Airway epithelial cell (primary cell): ENCODE data around the gene SCRN3. TPM values are rescaled to one million over a fixed set of nuclear protein-coding genes. Genes with fewer than 3 reads are reported as not detected.

Experiments
- total RNA-seq: library from RNA; depleted of rRNA; stranded (reverse); fragments of >200 nt; gene quantifications from 2 replicates; pipeline ENCODE4 v1.2.3, GENCODE V29; 2015

The SCRN3 gene
- total RNA-seq: 15.9 and 18.9 TPM in 2 replicates

DNA sequence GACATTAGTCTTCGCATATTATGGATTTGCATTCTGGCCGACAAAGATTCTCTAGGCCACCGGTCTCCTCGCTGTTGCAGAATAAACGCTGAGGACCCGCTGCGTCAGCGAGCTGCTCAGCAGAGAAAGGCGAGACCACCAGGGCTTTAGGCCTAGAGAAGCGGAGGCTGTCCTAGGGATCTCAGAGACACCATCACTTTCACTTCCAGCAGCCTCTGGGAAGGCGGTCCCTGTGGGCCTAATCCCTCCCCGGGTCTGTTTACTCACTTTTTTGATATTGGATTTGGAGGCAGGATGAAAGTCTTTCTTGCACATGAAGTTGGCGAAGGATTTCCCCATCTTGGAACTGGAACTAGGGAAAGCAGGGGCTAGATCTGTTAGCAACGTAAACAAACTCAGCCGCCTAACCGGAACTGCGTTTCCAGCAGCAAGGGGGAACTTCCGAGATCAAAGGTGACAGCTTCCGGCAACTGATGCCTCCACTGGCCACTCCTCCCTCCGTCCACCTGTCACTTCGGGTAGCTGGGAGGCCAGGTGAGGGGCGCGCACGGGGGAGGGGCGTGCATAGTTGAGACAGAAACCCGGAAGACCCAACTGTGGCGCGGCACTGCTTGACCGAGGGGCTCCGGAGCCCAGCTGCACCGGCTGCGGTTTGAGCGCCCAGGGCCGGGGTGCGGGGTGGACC is at the start of gene SCRN3:
Gene SCRN3, plus strand, starts transcription at position 447 of the 685 bp plus-strand sequence. CDS start 2,554 bp downstream, outside the sequence.

Other genes with a start within 250 kb of the SCRN3 start
- 132 and 134 TPM in 2 replicates for gene OLA1, start 147.2 kb upstream of the SCRN3 start, total RNA-seq
- gene SP9, start 60.8 kb upstream of the SCRN3 start, total RNA-seq: not detected in 2 replicates
- 1.8 and 3.0 TPM in 2 replicates for gene GPR155, start 91.3 kb downstream of the SCRN3 start, total RNA-seq
- gene WIPF1, start 202.1 kb downstream of the SCRN3 start, total RNA-seq: 1.3 and 2.9 TPM in 2 replicates